ENCODE results near the gene TNIP1.

The TNIP1 gene

DNA sequence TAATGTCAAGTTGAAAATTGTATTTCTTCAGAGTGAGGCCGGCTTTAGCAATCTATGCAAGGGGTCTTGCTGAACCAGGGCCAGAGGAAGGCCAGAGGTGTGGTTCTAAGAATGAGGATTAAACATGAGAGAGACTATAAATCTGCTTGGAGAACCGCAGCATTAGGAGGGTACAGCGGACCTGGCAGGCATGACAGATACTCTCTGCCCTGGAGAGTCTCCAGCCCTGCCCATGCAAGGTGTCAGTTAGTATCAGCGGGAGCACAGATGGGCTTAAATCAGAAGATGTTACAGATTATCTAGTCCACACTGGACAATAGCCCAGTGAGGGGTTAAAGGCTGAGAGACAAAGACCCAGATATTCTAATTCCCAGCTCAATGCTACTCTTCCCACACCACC, 71.9 kb downstream of the TNIP1 start:
- DNase-seq (ENCODE audit: low read depth): no peak
- TF ChIP-seq, protein P1, sequence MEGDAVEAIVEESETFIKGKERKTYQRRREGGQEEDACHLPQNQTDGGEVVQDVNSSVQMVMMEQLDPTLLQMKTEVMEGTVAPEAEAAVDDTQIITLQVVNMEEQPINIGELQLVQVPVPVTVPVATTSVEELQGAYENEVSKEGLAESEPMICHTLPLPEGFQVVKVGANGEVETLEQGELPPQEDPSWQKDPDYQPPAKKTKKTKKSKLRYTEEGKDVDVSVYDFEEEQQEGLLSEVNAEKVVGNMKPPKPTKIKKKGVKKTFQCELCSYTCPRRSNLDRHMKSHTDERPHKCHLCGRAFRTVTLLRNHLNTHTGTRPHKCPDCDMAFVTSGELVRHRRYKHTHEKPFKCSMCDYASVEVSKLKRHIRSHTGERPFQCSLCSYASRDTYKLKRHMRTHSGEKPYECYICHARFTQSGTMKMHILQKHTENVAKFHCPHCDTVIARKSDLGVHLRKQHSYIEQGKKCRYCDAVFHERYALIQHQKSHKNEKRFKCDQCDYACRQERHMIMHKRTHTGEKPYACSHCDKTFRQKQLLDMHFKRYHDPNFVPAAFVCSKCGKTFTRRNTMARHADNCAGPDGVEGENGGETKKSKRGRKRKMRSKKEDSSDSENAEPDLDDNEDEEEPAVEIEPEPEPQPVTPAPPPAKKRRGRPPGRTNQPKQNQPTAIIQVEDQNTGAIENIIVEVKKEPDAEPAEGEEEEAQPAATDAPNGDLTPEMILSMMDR (IDR thresholded peaks at IDR 0.05; ENCODE audit: low read length, missing control alignments): no peak
- no peak overlapping the region for H3K4me3 ChIP-seq (replicated peaks; ENCODE audit: low read depth, low read length)

DNA sequence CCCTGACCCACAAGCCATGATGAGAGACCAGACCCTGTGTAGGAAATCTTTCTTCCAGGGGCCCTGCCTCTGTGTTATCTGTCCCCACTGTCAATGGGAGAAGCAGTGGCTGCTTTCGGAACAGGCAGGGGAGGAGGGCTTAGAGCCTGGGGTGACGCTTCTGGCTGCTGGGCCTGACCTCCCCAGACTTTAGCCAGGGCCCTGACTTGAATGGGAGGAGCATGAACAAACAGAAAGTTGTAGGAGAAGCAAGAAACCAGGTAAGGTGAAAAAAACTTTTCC, 72.7 kb downstream of the TNIP1 start:
- TF ChIP-seq, protein P1 (IDR thresholded peaks at IDR 0.05; ENCODE audit: low read length, missing control alignments): no peak
- no peak for DNase-seq (ENCODE audit: low read depth)
- H3K4me3 ChIP-seq (replicated peaks; ENCODE audit: low read depth, low read length): no peak overlapping the region

DNA sequence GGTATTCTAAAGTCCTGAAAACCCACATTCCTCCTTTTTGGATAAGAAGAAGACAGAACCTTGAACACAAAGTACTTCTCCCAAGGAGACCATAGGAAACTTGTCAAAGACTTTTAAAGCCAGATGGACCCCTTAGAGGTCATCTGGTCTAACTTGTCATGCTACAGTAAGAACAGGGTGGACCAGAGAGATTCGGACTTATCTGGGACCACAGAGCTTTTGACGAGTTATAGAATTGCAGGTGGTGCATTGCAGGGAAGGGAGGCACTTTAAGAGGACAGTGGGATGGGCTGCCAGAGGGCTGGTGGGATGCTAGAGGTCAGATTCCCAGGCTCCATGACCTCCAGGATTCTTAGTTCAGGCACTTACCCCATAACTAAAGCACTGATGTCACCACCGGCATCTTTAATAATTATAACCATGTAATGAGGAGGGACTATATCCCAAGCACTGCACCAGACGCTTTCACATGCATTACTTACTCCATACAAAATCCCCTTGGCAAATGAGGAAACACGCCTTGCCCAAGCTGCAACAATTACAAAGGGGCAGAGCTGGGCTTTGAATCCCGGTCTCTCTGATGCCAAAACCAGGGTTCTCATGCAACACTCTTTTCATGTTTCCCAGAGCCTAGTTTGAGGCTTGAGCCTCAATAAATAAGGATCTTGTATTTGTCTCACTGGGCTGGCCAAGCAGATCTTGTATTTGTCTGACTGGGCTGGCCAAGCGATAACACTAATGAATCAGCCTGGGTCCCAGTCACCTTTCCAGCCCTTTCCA, 73.2 kb downstream of the TNIP1 start:
- TF ChIP-seq, protein P1 (IDR thresholded peaks at IDR 0.05; ENCODE audit: low read length, missing control alignments): no peak
- no peak overlapping the region for H3K4me3 ChIP-seq (replicated peaks; ENCODE audit: low read depth, low read length)
- no peak for DNase-seq (ENCODE audit: low read depth)

DNA sequence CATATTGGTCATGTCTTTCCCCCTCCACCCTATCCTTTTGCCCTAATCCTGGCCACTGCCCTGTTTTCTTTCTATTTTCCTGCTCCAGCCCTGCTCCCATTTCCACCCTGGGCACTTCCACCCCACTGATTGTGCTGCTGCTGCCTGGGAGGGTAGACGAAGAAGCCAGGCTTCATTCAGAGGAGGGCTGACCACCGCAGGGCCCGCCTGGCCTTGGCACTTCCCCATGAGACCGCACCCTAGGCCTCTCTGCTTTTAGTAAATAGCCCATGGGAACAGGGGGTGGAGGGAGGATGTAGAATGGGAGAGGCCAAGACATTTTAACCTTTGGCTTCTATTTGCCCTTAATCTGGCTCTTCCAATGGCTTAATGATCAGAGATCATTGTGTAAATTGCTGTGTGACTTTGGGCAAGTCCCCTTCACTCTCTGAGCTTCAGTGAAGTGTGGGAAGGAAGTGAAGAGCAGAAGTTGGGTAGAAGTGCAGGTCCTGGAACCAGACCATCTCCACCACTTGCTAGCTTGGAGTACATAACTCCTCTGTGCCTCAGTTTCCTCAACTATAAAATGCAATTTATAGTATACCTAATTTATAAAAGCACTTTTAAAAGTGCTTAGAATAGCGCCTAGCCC, 74.0 kb downstream of the TNIP1 start:
- H3K4me3 ChIP-seq (replicated peaks; ENCODE audit: low read depth, low read length): no peak overlapping the region
- TF ChIP-seq, protein P1 (IDR thresholded peaks at IDR 0.05; ENCODE audit: low read length, missing control alignments): no peak
- DNase-seq (ENCODE audit: low read depth): no peak

DNA sequence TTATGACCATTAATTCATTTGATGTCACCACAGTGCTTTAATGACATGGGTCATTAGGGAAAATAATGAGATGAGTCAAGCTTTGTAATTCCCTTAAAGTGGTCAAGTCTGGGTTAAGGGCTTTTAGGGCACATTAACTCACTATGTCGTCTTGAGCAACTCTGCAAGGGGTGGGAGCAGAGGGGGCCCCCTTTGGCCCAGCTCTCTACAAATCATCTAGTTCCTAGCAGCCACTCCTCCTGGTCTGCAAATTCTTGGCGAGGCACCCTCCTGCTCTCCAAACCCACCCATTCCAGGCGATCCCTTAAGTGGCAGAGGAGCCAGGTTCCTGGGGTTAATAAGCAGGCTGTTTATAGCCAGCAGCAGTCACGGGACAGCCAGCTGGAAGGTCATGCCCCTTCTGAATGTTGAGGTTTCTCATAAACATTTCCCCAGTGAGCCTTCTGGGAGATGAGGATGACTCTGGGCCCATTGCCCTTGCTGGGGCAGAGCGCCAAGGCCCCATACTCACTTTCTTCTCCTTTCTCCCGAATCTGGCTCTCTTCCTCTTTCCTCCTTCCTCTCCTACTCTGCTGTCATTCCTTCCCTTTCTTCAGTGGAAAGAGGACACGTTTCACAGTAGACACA, 74.8 kb downstream of the TNIP1 start:
- TF ChIP-seq, protein P1 (IDR thresholded peaks at IDR 0.05; ENCODE audit: low read length, missing control alignments): no peak
- H3K4me3 ChIP-seq (replicated peaks; ENCODE audit: low read depth, low read length): no peak overlapping the region
- peak; percentile 69 for DNase-seq (ENCODE audit: low read depth)

DNA sequence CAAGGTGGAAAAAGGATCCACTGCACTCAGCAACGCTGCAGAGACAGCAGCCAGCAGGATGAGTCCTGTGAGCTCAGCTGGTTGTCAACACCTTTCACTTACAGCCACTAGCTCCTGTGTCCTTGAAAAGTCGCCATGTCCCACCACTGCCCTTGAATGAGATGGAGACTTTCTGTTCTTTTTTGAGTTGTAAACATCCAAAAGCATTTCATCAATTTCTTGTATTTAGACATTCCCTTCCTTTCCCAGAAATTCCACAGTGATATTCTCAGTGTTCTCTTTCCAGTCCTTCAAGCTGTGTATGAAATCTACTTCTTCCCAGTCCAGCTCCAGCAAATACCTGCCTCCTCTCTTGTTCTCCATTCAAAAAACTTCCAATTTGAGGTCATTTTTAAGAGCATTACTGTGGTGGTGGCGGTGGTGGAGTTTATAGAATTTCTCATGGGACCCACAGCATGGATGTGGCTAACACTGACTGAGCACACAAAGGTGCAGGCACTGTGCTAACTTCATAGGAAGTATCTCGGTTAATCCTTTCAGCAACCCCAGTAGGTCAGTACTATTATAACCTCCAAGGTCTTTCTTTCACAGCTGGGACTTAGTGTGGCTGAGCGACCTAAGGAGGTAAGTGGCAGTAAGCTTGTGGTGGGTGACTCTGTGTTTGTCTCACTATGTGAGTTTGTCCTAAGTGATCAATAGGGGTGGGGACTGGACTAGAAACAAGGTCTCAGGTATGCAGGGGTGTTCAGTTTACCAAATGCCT, 75.5 kb downstream of the TNIP1 start:
- TF ChIP-seq, protein P1 (IDR thresholded peaks at IDR 0.05; ENCODE audit: low read length, missing control alignments): no peak
- no peak for DNase-seq (ENCODE audit: low read depth)
- no peak overlapping the region for H3K4me3 ChIP-seq (replicated peaks; ENCODE audit: low read depth, low read length)

All from fibroblast of pulmonary artery (primary cell).